ENCODE data around the gene CLASRP.

Gene CLASRP

GRCh38 chr19:45107621-45108150, 68.8 kb downstream of the CLASRP start:
- H3K9ac ChIP-seq (ENCODE audit: low read length), result no peak overlapping the region
- H3K27ac ChIP-seq (ENCODE audit: low read length), result no peak overlapping the region
- no peaks in the 10 kb centered on the region for H3K9me3 ChIP-seq (ENCODE audit: insufficient read depth, low read length)
- no peaks in the 10 kb centered on the region for H3K27me3 ChIP-seq (ENCODE audit: low read depth, low read length)
- H2AFZ ChIP-seq (ENCODE audit: low read depth, low read length), result no peak overlapping the region
- H3K36me3 ChIP-seq (replicated peaks; ENCODE audit: low read depth, low read length), result peaks cover 4% of the 10 kb centered on the region
- peaks cover 67% of the 10 kb centered on the region for H4K20me1 ChIP-seq (ENCODE audit: insufficient read depth, low read length)
- no peak overlapping the region for H3K4me3 ChIP-seq (ENCODE audit: low read length)
- no peak for TF ChIP-seq CTCF (IDR thresholded peaks at IDR 0.05; ENCODE audit: low read depth, low read length)
- no peak for TF ChIP-seq EZH2phosphoT487 (IDR thresholded peaks at IDR 0.05; ENCODE audit: low read depth)
- peaks cover 82% of the 10 kb centered on the region for H3K79me2 ChIP-seq (ENCODE audit: low read length)
- no peak overlapping the region for H3K4me2 ChIP-seq (ENCODE audit: low read length)
- H3K4me1 ChIP-seq (ENCODE audit: low read length), result peaks cover 9% of the 10 kb centered on the region

DNA sequence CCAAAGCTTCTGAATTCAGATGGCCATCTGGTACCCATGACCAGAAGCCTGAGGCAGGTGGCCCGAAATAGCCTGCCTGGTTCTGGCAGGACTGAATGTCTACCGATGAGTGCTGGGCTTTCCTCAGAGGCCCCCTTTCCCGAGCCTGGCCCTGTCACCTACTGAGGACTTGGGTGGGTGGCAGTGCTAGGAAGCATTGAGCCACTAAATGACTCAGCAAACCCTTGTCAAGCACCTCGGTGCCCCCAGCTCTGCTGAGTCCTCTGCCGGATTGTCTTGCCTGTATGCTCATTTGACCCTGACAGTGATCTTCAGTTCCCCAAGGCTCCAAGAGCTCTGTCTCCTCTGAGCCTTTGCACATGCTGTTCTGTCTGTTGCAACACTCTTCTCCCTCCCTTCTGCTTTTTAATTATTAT, 72.0 kb downstream of the CLASRP start:
- Histone ChIP-seq H3K27me3 (ENCODE audit: low read depth, low read length) (no peaks in the 10 kb centered on the region), H3K4me3 (ENCODE audit: low read length) (no peak overlapping the region), H3K36me3 (replicated peaks; ENCODE audit: low read depth, low read length) (peaks cover 4% of the 10 kb centered on the region), H3K4me1 (ENCODE audit: low read length) (peaks cover 18% of the 10 kb centered on the region), H3K9ac (ENCODE audit: low read length) (no peak overlapping the region), H2AFZ (ENCODE audit: low read depth, low read length) (no peak overlapping the region), H3K79me2 (ENCODE audit: low read length) (peaks cover 79% of the 10 kb centered on the region), H3K27ac (ENCODE audit: low read length) (no peak overlapping the region), H3K4me2 (ENCODE audit: low read length) (no peak overlapping the region), H3K9me3 (ENCODE audit: insufficient read depth, low read length) (no peaks in the 10 kb centered on the region), H4K20me1 (ENCODE audit: insufficient read depth, low read length) (peaks cover 60% of the 10 kb centered on the region)
- TF ChIP-seq EZH2phosphoT487 (IDR thresholded peaks at IDR 0.05; ENCODE audit: low read depth) (no peak), CTCF (IDR thresholded peaks at IDR 0.05; ENCODE audit: low read depth, low read length) (no peak)

GRCh38 chr19:45112111-45112827, 73.4 kb downstream of the CLASRP start:
- Histone ChIP-seq H3K4me2 (ENCODE audit: low read length) (no peak overlapping the region), H3K79me2 (ENCODE audit: low read length) (peaks cover 82% of the 10 kb centered on the region), H3K4me1 (ENCODE audit: low read length) (peaks cover 30% of the 10 kb centered on the region)

More at GRCh38 chr19:45112111-45112827, 73.4 kb downstream of the CLASRP start:
- H3K27ac ChIP-seq (ENCODE audit: low read length), result no peak overlapping the region
- TF ChIP-seq EZH2phosphoT487 (IDR thresholded peaks at IDR 0.05; ENCODE audit: low read depth) (no peak), CTCF (IDR thresholded peaks at IDR 0.05; ENCODE audit: low read depth, low read length) (no peak; the same call in none of the 2 replicates)
- no peak overlapping the region for H2AFZ ChIP-seq (ENCODE audit: low read depth, low read length)
- peaks cover 4% of the 10 kb centered on the region for H3K36me3 ChIP-seq (replicated peaks; ENCODE audit: low read depth, low read length)
- H3K4me3 ChIP-seq (ENCODE audit: low read length), result no peak overlapping the region
- no peaks in the 10 kb centered on the region for H3K9me3 ChIP-seq (ENCODE audit: insufficient read depth, low read length)
- no peak overlapping the region for H3K9ac ChIP-seq (ENCODE audit: low read length)
- peaks cover 70% of the 10 kb centered on the region for H4K20me1 ChIP-seq (ENCODE audit: insufficient read depth, low read length)
- no peaks in the 10 kb centered on the region for H3K27me3 ChIP-seq (ENCODE audit: low read depth, low read length)
